Right atrium auricular region (tissue), 2 donors: ENCODE measurements around the gene PPP3R1. TPM values are rescaled to one million over a fixed set of nuclear protein-coding genes. Genes with fewer than 3 reads are reported as not detected.

Source experiments
- DNase-seq: peaks from one replicate; pipeline ENCODE4 v3.0.0-alpha.2; 2019; ENCODE audit warnings: low spot score
- H3K27ac ChIP-seq, 2 donors: fragments of 200-600 bp; sonication (generic); 1 replicate in 1 of 2; 2 replicates in 1 of 2; pipeline ENCODE4 v1.5.1; 2016 to 2019
- H3K27me3 ChIP-seq, 2 donors: fragments of 200-600 bp; sonication (generic); one replicate each; pipeline versions ENCODE4 v1.5.1 to v1.6.0; 2017 to 2019
- H3K36me3 ChIP-seq: fragments of 200-600 bp; sonication (generic); one replicate; pipeline ENCODE4 v1.5.1; 2016
- H3K4me1 ChIP-seq, 2 donors: fragments of 200-600 bp; sonication (generic); one replicate each; pipeline versions ENCODE4 v1.5.1 to v1.6.0; 2017 to 2019
- H3K4me3 ChIP-seq, 2 donors: fragments of 200-600 bp; sonication (generic); 1 replicate in 1 of 2; 2 replicates in 1 of 2; pipeline ENCODE4 v1.5.1; 2017 to 2019; ENCODE audit warnings: mild to moderate bottlenecking in 1 of 2, moderate library complexity in 1 of 2
- H3K9me3 ChIP-seq, 2 donors: fragments of 200-600 bp; sonication (generic); one replicate each; pipeline ENCODE4 v1.5.1; 2019
- CTCF ChIP-seq, 2 donors: fragments of 200-600 bp; sonication (generic); IDR thresholded peaks; one replicate each; pipeline ENCODE4 v1.5.1; 2019; ENCODE audit warnings: antibody characterized with exemption in 2 of 2
- total RNA-seq, 2 donors: library from RNA; depleted of rRNA; stranded (reverse); fragments of >200 nt; gene quantifications; one replicate each; pipeline ENCODE4 v1.1.0, GENCODE V29; 2016

PPP3R1 gene
- total RNA-seq, 2 donors from 2014 or later: 16.7 to 18.4 TPM

- no peaks in the 10 kb centered on the region for H3K9me3 ChIP-seq
- no peak for DNase-seq
- peak overlapping the region; percentile 44 for H3K27ac ChIP-seq
- TF ChIP-seq CTCF (IDR thresholded peaks at IDR 0.05): no peak
- peaks cover 0 to 50% of the 10 kb centered on the region in 2 donors for H3K4me1 ChIP-seq
- no peaks in the 10 kb centered on the region for H3K36me3 ChIP-seq
- H3K4me3 ChIP-seq: no peak overlapping the region
- H3K27me3 ChIP-seq: no peaks in the 10 kb centered on the region
Observed at GRCh38 chr2:68230241-68231060, 21.9 kb downstream of the PPP3R1 start.

GRCh38 chr2:68226794-68227193, 25.5 kb downstream of the PPP3R1 start:
- no peak for DNase-seq
- peaks cover 0 to 58% of the 10 kb centered on the region in 2 donors for H3K4me1 ChIP-seq
- no peaks in the 10 kb centered on the region for H3K27me3 ChIP-seq
- peak overlapping the region in 1 of 2 donors; percentile 31 for H3K27ac ChIP-seq
- H3K9me3 ChIP-seq: no peaks in the 10 kb centered on the region
- H3K36me3 ChIP-seq: no peaks in the 10 kb centered on the region
- no peak overlapping the region for H3K4me3 ChIP-seq
- no peak for TF ChIP-seq CTCF (IDR thresholded peaks at IDR 0.05)

- Histone ChIP-seq H3K27ac (no peak overlapping the region), H3K4me3 (no peak overlapping the region), H3K9me3 (no peaks in the 10 kb centered on the region), H3K4me1 (peaks cover 0 to 47% of the 10 kb centered on the region in 2 donors), H3K36me3 (no peaks in the 10 kb centered on the region), H3K27me3 (no peaks in the 10 kb centered on the region)
- no peak for DNase-seq
- TF ChIP-seq CTCF (IDR thresholded peaks at IDR 0.05): peak in 1 of 2 donors; percentile 45
Observed at GRCh38 chr2:68225119-68225632, 27.2 kb downstream of the PPP3R1 start.

GRCh38 chr2:68223419-68223818, 28.9 kb downstream of the PPP3R1 start:
- no peaks in the 10 kb centered on the region for H3K9me3 ChIP-seq
- H3K4me3 ChIP-seq: no peak overlapping the region
- no peaks in the 10 kb centered on the region for H3K36me3 ChIP-seq
- no peaks in the 10 kb centered on the region for H3K27me3 ChIP-seq
- peaks cover 0 to 65% of the 10 kb centered on the region in 2 donors for H3K4me1 ChIP-seq
- no peak for DNase-seq
- H3K27ac ChIP-seq: no peak overlapping the region
- TF ChIP-seq CTCF (IDR thresholded peaks at IDR 0.05): no peak

GRCh38 chr2:68222287-68222686, 30.0 kb downstream of the PPP3R1 start:
- no peaks in the 10 kb centered on the region for H3K9me3 ChIP-seq
- H3K27ac ChIP-seq: no peak overlapping the region
- DNase-seq: no peak
- no peaks in the 10 kb centered on the region for H3K27me3 ChIP-seq
- no peaks in the 10 kb centered on the region for H3K36me3 ChIP-seq
- TF ChIP-seq CTCF (IDR thresholded peaks at IDR 0.05): no peak
- no peak overlapping the region for H3K4me3 ChIP-seq
- peaks cover 0 to 67% of the 10 kb centered on the region in 2 donors for H3K4me1 ChIP-seq
